Naive thymus-derived CD8-positive, alpha-beta T cell (primary cell): ENCODE results near the gene PPP2R5C. TPM values are rescaled to one million over a fixed set of nuclear protein-coding genes. Genes with fewer than 3 reads are reported as not detected.
A peak's percentile ranks its signal among the peaks of the same experiment; 100 is the strongest.
"Not testable (repeated sequence)": the region's sequence is repeated elsewhere in the genome, so short reads cannot be mapped to it uniquely, and the experiment has no call there.

ENCODE experiments used
- ATAC-seq, 2 donors: fragments of 150-1000 bp; cut with Tn5 transposase in 1 of 2; sonication (Bioruptor Pico), chemical (Tn5 transposase) in 1 of 2; 1 replicate in 1 of 2; 2 replicates in 1 of 2; pipeline ENCODE4 v1.10.0; 2021; ENCODE audit warnings: mild to moderate bottlenecking in 2 of 2, moderate library complexity in 2 of 2
- POLR2A ChIA-PET: fragments of 350-600 bp; sonication (Branson Sonifier 250); formaldehyde crosslinking; loops from one replicate; lab custom pipeline; 2021; ENCODE audit warnings: antibody characterized with exemption; lab: Charles Lee
- DNase-seq, 10 donors: peaks; one replicate each; pipeline versions ENCODE4 v3.0.0 to v3.0.0-alpha.2; 2020 to 2022
- H3K27ac Mint-ChIP-seq, 10 donors: one replicate each; pipeline ENCODE4 v1.8.0; 2020 to 2022; ENCODE audit warnings: mild to moderate bottlenecking in 10 of 10, mixed read lengths in 10 of 10, moderate library complexity in 4 of 10, inconsistent platforms in 1 of 10
- H3K27me3 Mint-ChIP-seq, 5 donors: one replicate each; pipeline ENCODE4 v1.8.0; 2021 to 2022; ENCODE audit warnings: mixed read lengths in 5 of 5
- H3K36me3 Mint-ChIP-seq, 3 donors: one replicate each; pipeline ENCODE4 v1.8.0; 2020 to 2022; ENCODE audit warnings: mixed read lengths in 3 of 3, mild to moderate bottlenecking in 2 of 3, inconsistent platforms in 1 of 3
- H3K4me1 Mint-ChIP-seq, 4 donors: one replicate each; pipeline ENCODE4 v1.8.0; 2021 to 2022; ENCODE audit warnings: mixed read lengths in 4 of 4
- H3K4me3 Mint-ChIP-seq, 10 donors: one replicate each; pipeline ENCODE4 v1.8.0; 2020 to 2022; ENCODE audit warnings: mild to moderate bottlenecking in 10 of 10, mixed read lengths in 10 of 10, moderate library complexity in 6 of 10, inconsistent platforms in 1 of 10
- H3K9me3 Mint-ChIP-seq, 9 donors: one replicate each; pipeline ENCODE4 v1.8.0; 2020 to 2022; ENCODE audit warnings: mixed read lengths in 9 of 9, mild to moderate bottlenecking in 3 of 9, inconsistent platforms in 1 of 9, moderate library complexity in 1 of 9
- polyA plus RNA-seq, 3 donors: library from polyadenylated mRNA; unstranded; fragments of 300-500 nt; fragmentation: Illumina TruSeq; gene quantifications; one replicate each; pipeline ENCODE4 v1.2.3, GENCODE V29; 2021
- total RNA-seq, 8 experiments: library from RNA in 2 of 8; stranded (reverse) in 2 of 8; gene quantifications; one replicate each; pipeline ENCODE4 v1.2.3 and lab custom pipeline; 2021 to 2026

Gene PPP2R5C
- total and polyA plus RNA-seq, 5 experiments from 2014 or later: 143 to 418 (median 237) TPM

GRCh38 chr14:101729382-101729781 is 32.1 kb upstream of the PPP2R5C start:
- peak overlapping the region in 9 of 10 donors; percentile 57 to 98 (median 96) for H3K27ac Mint-ChIP-seq
- H3K4me1 Mint-ChIP-seq: peaks cover 20 to 66% (median 44%) of the 10 kb centered on the region in 4 donors
- peaks cover 0 to 3% (median 0%) of the 10 kb centered on the region in 5 donors for H3K27me3 Mint-ChIP-seq
- ATAC-seq: no peak
- H3K36me3 Mint-ChIP-seq: no peaks in the 10 kb centered on the region
- peaks cover 0 to 5% (median 0%) of the 10 kb centered on the region in 9 donors for H3K9me3 Mint-ChIP-seq
- peak overlapping the region in 1 of 10 donors; percentile 83 for H3K4me3 Mint-ChIP-seq
- POLR2A ChIA-PET: interaction anchor here (1.4 kb wide), 1 partner anchor 31 kb away, joined by 4 read pairs; no protein-coding TSS in a partner anchor
- DNase-seq: peak in 1 of 10 donors; percentile 6

- POLR2A ChIA-PET: interaction anchor here (0.7 to 2.6 kb wide), 8 partner anchors 8 to 185 kb away, joined by 3 to 42 read pairs (median 6); no protein-coding TSS in a partner anchor
- ATAC-seq, H3K36me3 Mint-ChIP-seq, H3K27me3 Mint-ChIP-seq, H3K9me3 Mint-ChIP-seq: not testable (repeated sequence)
- peak overlapping the region; percentile 57 to 98 (median 96) for H3K27ac Mint-ChIP-seq
- DNase-seq: peak in 1 of 10 donors; percentile 4
- peaks cover 20 to 66% (median 48%) of the 10 kb centered on the region in 4 donors for H3K4me1 Mint-ChIP-seq
- H3K4me3 Mint-ChIP-seq: peak overlapping the region in 3 of 10 donors; percentile 76 to 83 (median 80)
Measured at GRCh38 chr14:101730157-101730556, 31.4 kb upstream of the PPP2R5C start.

- peaks cover 0 to 3% (median 0%) of the 10 kb centered on the region in 5 donors for H3K27me3 Mint-ChIP-seq
- DNase-seq (peak in 1 of 10 donors; percentile 4), ATAC-seq (no peak)
- peak overlapping the region; percentile 65 to 89 (median 81) for H3K4me3 Mint-ChIP-seq
- peaks cover 0 to 5% (median 0%) of the 10 kb centered on the region in 9 donors for H3K9me3 Mint-ChIP-seq
- peak overlapping the region; percentile 57 to 98 (median 96) for H3K27ac Mint-ChIP-seq
- POLR2A ChIA-PET: interaction anchor here (0.7 to 2.6 kb wide), 11 partner anchors 8 to 184 kb away, joined by 3 to 42 read pairs (median 6); no protein-coding TSS in a partner anchor
- H3K4me1 Mint-ChIP-seq: peaks cover 20 to 65% (median 47%) of the 10 kb centered on the region in 4 donors
- H3K36me3 Mint-ChIP-seq: no peaks in the 10 kb centered on the region
Measured at GRCh38 chr14:101730626-101731186, 30.8 kb upstream of the PPP2R5C start.

- Mint-ChIP-seq H3K27ac (peak overlapping the region; percentile 57 to 98 (median 96)), H3K27me3 (peaks cover 0 to 3% (median 0%) of the 10 kb centered on the region in 5 donors), H3K9me3 (peaks cover 0 to 5% (median 0%) of the 10 kb centered on the region in 9 donors), H3K4me3 (peak overlapping the region; percentile 65 to 89 (median 81)), H3K4me1 (peaks cover 18 to 59% (median 41%) of the 10 kb centered on the region in 4 donors), H3K36me3 (no peaks in the 10 kb centered on the region)
- POLR2A ChIA-PET: interaction anchor here (0.8 to 2.6 kb wide), 14 partner anchors 9 to 234 kb away, joined by 3 to 42 read pairs (median 4); no protein-coding TSS in a partner anchor
- DNase-seq (peak; percentile 45 to 85 (median 72)), ATAC-seq (peak; percentile 93 to 95)
Measured at GRCh38 chr14:101731187-101732080, 30.1 kb upstream of the PPP2R5C start.

GRCh38 chr14:101732118-101732517 is 29.4 kb upstream of the PPP2R5C start:
- H3K4me1 Mint-ChIP-seq: peaks cover 15 to 52% (median 39%) of the 10 kb centered on the region in 4 donors
- peak overlapping the region; percentile 57 to 98 (median 96) for H3K27ac Mint-ChIP-seq
- H3K9me3 Mint-ChIP-seq: peaks cover 0 to 5% (median 0%) of the 10 kb centered on the region in 9 donors
- H3K36me3 Mint-ChIP-seq: no peaks in the 10 kb centered on the region
- ATAC-seq: no peak
- peak overlapping the region; percentile 65 to 89 (median 81) for H3K4me3 Mint-ChIP-seq
- no peak for DNase-seq
- peaks cover 0 to 2% (median 0%) of the 10 kb centered on the region in 5 donors for H3K27me3 Mint-ChIP-seq
- POLR2A ChIA-PET: interaction anchor here (0.6 to 2.6 kb wide), 12 partner anchors 8 to 233 kb away, joined by 3 to 42 read pairs (median 5); no protein-coding TSS in a partner anchor

- H3K4me1 Mint-ChIP-seq: peaks cover 13 to 49% (median 43%) of the 10 kb centered on the region in 4 donors
- no peak for ATAC-seq
- peak in 1 of 10 donors; percentile 8 for DNase-seq
- H3K4me3 Mint-ChIP-seq: peak overlapping the region in 3 of 10 donors; percentile 5 to 80 (median 14)
- POLR2A ChIA-PET: interaction anchor here (0.7 kb wide), 2 partner anchors 15 to 63 kb away, joined by 3 to 4 read pairs; no protein-coding TSS in a partner anchor
- H3K27me3 Mint-ChIP-seq: no peaks in the 10 kb centered on the region
- peaks cover 0 to 5% (median 0%) of the 10 kb centered on the region in 9 donors for H3K9me3 Mint-ChIP-seq
- H3K36me3 Mint-ChIP-seq: no peaks in the 10 kb centered on the region
- H3K27ac Mint-ChIP-seq: peak overlapping the region in 5 of 10 donors; percentile 13 to 98 (median 52)
Measured at GRCh38 chr14:101733211-101733610, 28.3 kb upstream of the PPP2R5C start.

- DNase-seq (no peak), ATAC-seq (no peak)
- POLR2A ChIA-PET: interaction anchor here (0.9 to 1.4 kb wide), 2 partner anchors 16 to 23 kb away, joined by 3 read pairs; no protein-coding TSS in a partner anchor
- H3K27ac Mint-ChIP-seq: peak overlapping the region in 8 of 10 donors; percentile 26 to 79 (median 64)
- H3K27me3 Mint-ChIP-seq: no peaks in the 10 kb centered on the region
- H3K36me3 Mint-ChIP-seq: no peaks in the 10 kb centered on the region
- H3K4me1 Mint-ChIP-seq: peaks cover 13 to 51% (median 45%) of the 10 kb centered on the region in 4 donors
- H3K9me3 Mint-ChIP-seq: peaks cover 0 to 5% (median 0%) of the 10 kb centered on the region in 9 donors
- H3K4me3 Mint-ChIP-seq: no peak overlapping the region
Measured at GRCh38 chr14:101734246-101734847, 27.2 kb upstream of the PPP2R5C start.

GRCh38 chr14:101735453-101735852 is 26.1 kb upstream of the PPP2R5C start:
- peaks cover 0 to 13% (median 8%) of the 10 kb centered on the region in 9 donors for H3K9me3 Mint-ChIP-seq
- H3K4me3 Mint-ChIP-seq: peak overlapping the region in 1 of 10 donors; percentile 15
- ATAC-seq (no peak), DNase-seq (no peak)
- POLR2A ChIA-PET: interaction anchor here (1.0 to 1.4 kb wide), 2 partner anchors 15 to 229 kb away, joined by 3 read pairs; partner anchors contain the start of gene DYNC1H1
- H3K36me3 Mint-ChIP-seq: peaks cover 0 to 10% (median 4%) of the 10 kb centered on the region in 3 donors
- peaks cover 12 to 45% (median 42%) of the 10 kb centered on the region in 4 donors for H3K4me1 Mint-ChIP-seq
- H3K27me3 Mint-ChIP-seq: no peaks in the 10 kb centered on the region
- peak overlapping the region in 6 of 10 donors; percentile 27 to 61 (median 58) for H3K27ac Mint-ChIP-seq

- peaks cover 0 to 17% (median 11%) of the 10 kb centered on the region in 9 donors for H3K9me3 Mint-ChIP-seq
- POLR2A ChIA-PET: interaction anchor here (1.0 to 2.6 kb wide), 3 partner anchors 14 to 228 kb away, joined by 3 to 7 read pairs (median 3); partner anchors contain the start of gene DYNC1H1
Measured at GRCh38 chr14:101736071-101736470, 25.4 kb upstream of the PPP2R5C start.

GRCh38 chr14:101736585-101736984 is 24.9 kb upstream of the PPP2R5C start:
- POLR2A ChIA-PET: interaction anchor here (2.6 kb wide), 1 partner anchor 30 kb away, joined by 7 read pairs; no protein-coding TSS in a partner anchor
- H3K4me1 Mint-ChIP-seq: peaks cover 7 to 34% (median 31%) of the 10 kb centered on the region in 4 donors
- DNase-seq (peak in 1 of 10 donors; percentile 9), ATAC-seq (no peak)
- peaks cover 0 to 2% (median 0%) of the 10 kb centered on the region in 5 donors for H3K27me3 Mint-ChIP-seq
- peaks cover 0 to 13% (median 9%) of the 10 kb centered on the region in 3 donors for H3K36me3 Mint-ChIP-seq
- peak overlapping the region in 2 of 10 donors; percentile 44 to 51 for H3K27ac Mint-ChIP-seq
- no peak overlapping the region for H3K4me3 Mint-ChIP-seq
- H3K9me3 Mint-ChIP-seq: peaks cover 0 to 22% (median 13%) of the 10 kb centered on the region in 9 donors

More at GRCh38 chr14:101736071-101736470, 25.4 kb upstream of the PPP2R5C start:
- H3K4me3 Mint-ChIP-seq: no peak overlapping the region
- ATAC-seq: no peak
- peaks cover 0 to 11% (median 5%) of the 10 kb centered on the region in 3 donors for H3K36me3 Mint-ChIP-seq
- peaks cover 11 to 39% (median 36%) of the 10 kb centered on the region in 4 donors for H3K4me1 Mint-ChIP-seq
- H3K27me3 Mint-ChIP-seq: no peaks in the 10 kb centered on the region
- peak overlapping the region in 2 of 10 donors; percentile 57 to 58 for H3K27ac Mint-ChIP-seq
- DNase-seq: peak in 1 of 10 donors; percentile 7
